ENCODE data around the gene SAA2. TPM values are rescaled to one million over a fixed set of nuclear protein-coding genes. Genes with fewer than 3 reads are reported as not detected.
"Not testable (repeated sequence)": the region's sequence is repeated elsewhere in the genome, so short reads cannot be mapped to it uniquely, and the experiment has no call there.

The SAA2 gene
- total RNA-seq, 1 donor from 2014 or later: not detected

DNA sequence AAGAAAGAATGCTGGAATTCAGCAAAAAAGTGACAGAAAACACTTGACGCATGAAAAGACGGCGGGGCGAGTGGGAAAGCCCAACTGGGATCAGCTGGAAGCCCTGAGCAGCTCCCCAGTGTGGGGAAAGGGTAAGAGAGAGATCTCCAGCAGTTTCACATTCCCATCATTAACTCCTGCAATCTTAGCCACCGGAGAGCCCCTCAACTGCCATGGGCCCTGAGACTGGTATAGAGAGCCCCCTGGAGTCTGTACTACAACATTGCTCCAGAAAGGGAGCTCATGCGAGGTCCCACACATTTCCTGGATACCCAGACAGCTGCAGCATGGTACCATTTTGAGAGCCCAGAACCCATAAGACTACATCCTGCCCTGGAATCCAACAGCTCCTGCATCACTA is 44.7 kb downstream of the SAA2 start:
- no peaks in the 10 kb centered on the region for H3K36me3 ChIP-seq (ENCODE audit: control insufficient read depth in 3 of 3, insufficient read depth in 3 of 3, low read length in 3 of 3)
- peaks cover 8 to 16% (median 13%) of the 10 kb centered on the region in 3 donors for H3K27me3 ChIP-seq (ENCODE audit: control insufficient read depth in 3 of 3, insufficient read depth in 3 of 3, low read length in 3 of 3)
- no peak overlapping the region for H3K9ac ChIP-seq (ENCODE audit: low read depth in 1 of 3, low read length in 3 of 3)
- no peaks in the 10 kb centered on the region for H3K9me3 ChIP-seq (ENCODE audit: control insufficient read depth in 3 of 3, low read length in 3 of 3)
- H3K27ac ChIP-seq (ENCODE audit: low read depth, low read length): no peak overlapping the region
- H3K4me1 ChIP-seq (ENCODE audit: control insufficient read depth in 3 of 3, insufficient read depth in 3 of 3, low read length in 3 of 3): no peaks in the 10 kb centered on the region
- no peak overlapping the region for H3K4me3 ChIP-seq (ENCODE audit: low read length in 3 of 3)

- H3K27ac ChIP-seq (ENCODE audit: low read depth, low read length); H3K9me3 ChIP-seq (ENCODE audit: control insufficient read depth in 3 of 3, low read length in 3 of 3); H3K36me3 ChIP-seq (ENCODE audit: control insufficient read depth in 3 of 3, insufficient read depth in 3 of 3, low read length in 3 of 3); H3K9ac ChIP-seq (ENCODE audit: low read depth in 1 of 3, low read length in 3 of 3); H3K27me3 ChIP-seq (ENCODE audit: control insufficient read depth in 3 of 3, insufficient read depth in 3 of 3, low read length in 3 of 3); H3K4me1 ChIP-seq (ENCODE audit: control insufficient read depth in 3 of 3, insufficient read depth in 3 of 3, low read length in 3 of 3); H3K4me3 ChIP-seq (ENCODE audit: low read length in 3 of 3): not testable (repeated sequence)
Observed at GRCh38 chr11:18197738-18198137, 50.7 kb downstream of the SAA2 start.

DNA sequence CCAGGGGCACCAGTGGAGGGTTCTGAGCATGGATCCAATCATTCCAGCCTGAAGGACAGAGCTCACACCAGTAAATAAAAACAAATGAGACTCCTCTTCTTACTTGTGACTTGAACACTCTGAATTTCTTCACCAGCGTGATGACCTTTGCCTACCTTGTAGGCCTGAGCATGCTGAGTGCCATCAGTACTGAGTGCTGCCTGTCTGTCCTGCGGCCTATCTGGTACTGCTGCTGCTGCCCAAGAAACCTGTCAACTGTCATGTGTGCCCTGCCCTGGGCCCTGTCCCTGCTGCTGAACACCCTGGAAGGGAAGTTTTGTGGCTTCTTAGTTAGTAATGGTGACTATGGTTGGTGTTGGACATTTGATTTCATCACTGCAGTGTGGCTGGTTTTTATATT is 51.9 kb downstream of the SAA2 start:
- no peaks in the 10 kb centered on the region for H3K27me3 ChIP-seq (ENCODE audit: control insufficient read depth in 3 of 3, insufficient read depth in 3 of 3, low read length in 3 of 3)
- no peak overlapping the region for H3K27ac ChIP-seq (ENCODE audit: low read depth, low read length)
- H3K4me3 ChIP-seq (ENCODE audit: low read length in 3 of 3): no peak overlapping the region
- no peak overlapping the region for H3K9ac ChIP-seq (ENCODE audit: low read depth in 1 of 3, low read length in 3 of 3)
- H3K9me3 ChIP-seq (ENCODE audit: control insufficient read depth in 3 of 3, low read length in 3 of 3): no peaks in the 10 kb centered on the region
- H3K36me3 ChIP-seq (ENCODE audit: control insufficient read depth in 3 of 3, insufficient read depth in 3 of 3, low read length in 3 of 3): no peaks in the 10 kb centered on the region
- H3K4me1 ChIP-seq (ENCODE audit: control insufficient read depth in 3 of 3, insufficient read depth in 3 of 3, low read length in 3 of 3): no peaks in the 10 kb centered on the region

Small RNA genes within 50 kb of the gene (small RNA-seq; reads per million reads assigned to genes)
- gene RNA5SP333: not detected
- gene RNA5SP334: not detected

Other genes with a start within 250 kb of the SAA2 start
- 16.2 TPM for gene SERGEF, start 235.6 kb downstream of the SAA2 start, total RNA-seq
- under 0.01 TPM for gene TPH1, start 202.4 kb downstream of the SAA2 start, total RNA-seq
- 11.0 TPM for gene SAAL1, start 142.6 kb downstream of the SAA2 start, total RNA-seq
- gene MRGPRX3, start 116.1 kb downstream of the SAA2 start, total RNA-seq: not detected
- gene MRGPRX4, start 75.8 kb downstream of the SAA2 start, total RNA-seq: not detected
- not detected for gene SAA4, start 11.9 kb downstream of the SAA2 start, total RNA-seq
- gene SAA1, start 17.6 kb upstream of the SAA2 start, total RNA-seq: not detected
- gene HPS5, start 73.5 kb upstream of the SAA2 start, total RNA-seq: 64.7 TPM
- 45.9 TPM for gene GTF2H1, start 73.9 kb upstream of the SAA2 start, total RNA-seq
- gene LDHA, start 145.9 kb upstream of the SAA2 start, total RNA-seq: 390 TPM
- not detected for gene LDHC, start 163.7 kb upstream of the SAA2 start, total RNA-seq
- not detected for gene LDHAL6A, start 207.2 kb upstream of the SAA2 start, total RNA-seq